H1 (cell line): ENCODE data around the gene RAB31. TPM values are rescaled to one million over a fixed set of nuclear protein-coding genes. Genes with fewer than 3 reads are reported as not detected.

Source experiments
- BCL11A ChIP-seq, 2 experiments: IDR thresholded peaks; one replicate each; pipeline ENCODE4 v1.6.1; 2011; ENCODE audit warnings: low read depth in 2 of 2, low read length in 2 of 2, mild to moderate bottlenecking in 2 of 2
- CREB1 ChIP-seq: IDR thresholded peaks from 2 replicates; pipeline ENCODE4 v1.6.1; 2012; ENCODE audit warnings: inconsistent platforms
- GTF2F1 ChIP-seq: IDR thresholded peaks from 2 replicates; pipeline ENCODE4 v1.6.1; 2012; ENCODE audit warnings: low read depth, low read length, improper control_type of control experiment, borderline replicate concordance
- HDAC2 ChIP-seq, 2 experiments: fragments of 300-600 bp in 1 of 2; sonication (generic) in 1 of 2; IDR thresholded peaks; 2 replicates each; pipeline ENCODE4 v1.6.1; 2011 to 2012; ENCODE audit warnings: low read depth in 2 of 2, low read length in 2 of 2, mild to moderate bottlenecking in 2 of 2, moderate library complexity in 2 of 2, borderline replicate concordance in 1 of 2, inconsistent platforms in 1 of 2
- SAP30 ChIP-seq: fragments of 300-600 bp; sonication (generic); IDR thresholded peaks from 2 replicates; pipeline ENCODE4 v1.7.1; 2012; ENCODE audit warnings: low read length, moderate library complexity, mild to moderate bottlenecking, inconsistent platforms; ENCODE audit not compliant: insufficient read depth, insufficient replicate concordance
- polyA plus RNA-seq, 7 experiments: library from polyadenylated mRNA; depleted of rRNA in 3 of 7; stranded (reverse) in 5 of 7; unstranded in 2 of 7; fragments of >200 nt in 5 of 7; fragments of 200-250 nt in 2 of 7; gene quantifications; 1 replicate in 5 of 7; 2 replicates in 1 of 7; 4 replicates in 1 of 7; pipeline versions ENCODE4 v1.2.1 to v1.2.3, GENCODE V29; 2011 to 2013; ENCODE audit warnings: missing spikeins in 2 of 7, mixed read lengths in 2 of 7
- total RNA-seq: library from RNA; stranded (reverse); fragmentation: NEBNext Ultra II Directional; extraction: Animal tissue kit (Norgen Biotek cat#: 25700); gene quantifications from 2 replicates; pipeline ENCODE4 v1.2.1, GENCODE V29; 2021

Gene RAB31
- total and polyA plus RNA-seq, 2 of the 8 experiments (the other 6 are each of a cell fraction or from before 2014, with no cell fraction given): 15.2 to 40.9 TPM

- TF ChIP-seq HDAC2 (IDR thresholded peaks at IDR 0.05; ENCODE audit: borderline replicate concordance in 1 of 2, low read depth in 2 of 2, low read length in 2 of 2): no peak
- no peak for TF ChIP-seq CREB1
- no peak for TF ChIP-seq SAP30
- TF ChIP-seq GTF2F1: no peak
- TF ChIP-seq BCL11A (IDR thresholded peaks at IDR 0.05; ENCODE audit: low read depth in 2 of 2, low read length in 2 of 2): no peak
Measured at GRCh38 chr18:9659499-9660375, 48.4 kb upstream of the RAB31 start (continued).
